ENCODE measurements around the gene CELF4. TPM values are rescaled to one million over a fixed set of nuclear protein-coding genes. Genes with fewer than 3 reads are reported as not detected.

CELF4 gene
- total and polyA plus RNA-seq, 2 donors (not counting 3 experiments of a cell fraction or from before 2014, with no cell fraction given): not detected

GRCh38 chr18:37559194-37559593, 6.4 kb downstream of the CELF4 start:
- no peaks in the 10 kb centered on the region for H3K4me1 ChIP-seq (ENCODE audit: control insufficient read depth, extremely low read depth, insufficient read depth, low read length)
- H3K9me3 ChIP-seq (replicated peaks; ENCODE audit: control insufficient read depth, insufficient read depth, low read length): no peaks in the 10 kb centered on the region
- H4K20me1 ChIP-seq (replicated peaks; ENCODE audit: control insufficient read depth, extremely low read depth, insufficient read depth, low read length): no peaks in the 10 kb centered on the region
- dilution Hi-C loops (cut with MboI; ENCODE audit: extremely low pct_ligation_motif_present, low sequenced_read_pairs): no loop called here
- peaks cover 4 to 5% of the 10 kb centered on the region in 2 experiments for H3K27me3 ChIP-seq (ENCODE audit: control insufficient read depth in 2 of 2, insufficient read depth in 2 of 2, low read length in 2 of 2)
- intact Hi-C loops (cut with micrococcal nuclease): no loop called here
- no peak for FAIRE-seq
- CTCF ChIA-PET: no interaction called here
- no peak overlapping the region for H3K4me3 ChIP-seq (replicated peaks in 1 of 3; ENCODE audit: insufficient read depth in 1 of 3, low read depth in 1 of 3, low read length in 3 of 3)
- no peak overlapping the region for H2AFZ ChIP-seq (ENCODE audit: low read depth, low read length)
- no peaks in the 10 kb centered on the region for H3K9me1 ChIP-seq (replicated peaks; ENCODE audit: control insufficient read depth, extremely low read depth, insufficient read depth, low read length)
- no TSS peak for BruUV-seq (replicated peaks)
- TF ChIP-seq JUN (IDR thresholded peaks at IDR 0.05; ENCODE audit: borderline replicate concordance, insufficient read depth, insufficient read length, low read depth) (no peak), MYC (IDR thresholded peaks at IDR 0.05; ENCODE audit: low read depth, low read length) (no peak), EZH2 (IDR thresholded peaks at IDR 0.05; ENCODE audit: borderline replicate concordance, low read depth, low read length, severe bottlenecking) (no peak), POLR2AphosphoS5 (IDR thresholded peaks at IDR 0.05; ENCODE audit: insufficient read depth, low read depth, low read length) (no peak), MAX (IDR thresholded peaks at IDR 0.05; ENCODE audit: insufficient read depth, insufficient read length) (no peak), GATA2 (IDR thresholded peaks at IDR 0.05; ENCODE audit: insufficient read depth, insufficient read length, low read depth, low read length) (no peak), POLR2A (IDR thresholded peaks at IDR 0.05; ENCODE audit: low read depth, low read length) (no peak), CTCF (IDR thresholded peaks at IDR 0.05; ENCODE audit: extremely low read depth in 1 of 2, insufficient read depth in 1 of 2, low read depth in 1 of 2, low read length in 2 of 2) (no peak), FOS (IDR thresholded peaks at IDR 0.05; ENCODE audit: borderline replicate concordance, insufficient read depth, low read length) (no peak)
- no peak for DNase-seq (ENCODE audit: low read depth, low spot score)
- no peak overlapping the region for H3K9ac ChIP-seq (replicated peaks; ENCODE audit: extremely low read depth, insufficient read depth, low read length)
- no peak overlapping the region for H3K27ac ChIP-seq (ENCODE audit: insufficient read depth, low read depth, low read length)
- H3K4me2 ChIP-seq (ENCODE audit: insufficient read depth, low read length): no peak overlapping the region
- no peaks in the 10 kb centered on the region for H3K36me3 ChIP-seq (ENCODE audit: control insufficient read depth in 2 of 2, extremely low read depth in 1 of 2, insufficient read depth in 2 of 2, low read length in 2 of 2)
- no peaks in the 10 kb centered on the region for H3K79me2 ChIP-seq (ENCODE audit: control insufficient read depth, insufficient read depth, low read length)
- POLR2A ChIA-PET: no interaction called here
